H1 (cell line): ENCODE data around the gene PRRC2C. TPM values are rescaled to one million over a fixed set of nuclear protein-coding genes. Genes with fewer than 3 reads are reported as not detected.

Experiments used
- CTCF ChIA-PET: fragments of 300-600 bp; sonication (Branson Sonifier 250); formaldehyde crosslinking; loops from one replicate; lab custom pipeline; 2021; ENCODE audit not compliant: partially characterized antibody; lab: Charles Lee
- POLR2A ChIA-PET: fragments of 300-600 bp; sonication (Branson Sonifier 250); formaldehyde crosslinking; loops from one replicate; lab custom pipeline; 2021; ENCODE audit warnings: inconsistent platforms; ENCODE audit not compliant: partially characterized antibody; lab: Charles Lee
- DNase-seq, 2 experiments: peaks; one replicate each; pipeline versions ENCODE4 v3.0.0 to v3.0.0-alpha.2; 2010 to 2022; ENCODE audit warnings: low spot score in 2 of 2, low read depth in 1 of 2, mixed read lengths in 1 of 2
- FAIRE-seq: peaks from 2 replicates; lab custom pipeline; 2011; peaks lifted over from hg19 to GRCh38; lab: Jason Lieb, UNC
- H2AFZ ChIP-seq: 2 replicates; pipeline ENCODE4 v1.8.1; 2012; ENCODE audit warnings: low read length, inconsistent platforms
- H2AK5ac ChIP-seq: 2 replicates; pipeline ENCODE4 v1.6.1; 2013; ENCODE audit warnings: low read depth, low read length
- H2BK120ac ChIP-seq: replicated peaks from 2 replicates; pipeline ENCODE3; 2013; ENCODE audit warnings: low read depth, low read length, inconsistent platforms
- H2BK12ac ChIP-seq: 2 replicates; pipeline ENCODE4 v1.6.1; 2013; ENCODE audit warnings: low read depth, low read length
- H2BK15ac ChIP-seq: 2 replicates; pipeline ENCODE4 v1.6.1; 2013; ENCODE audit warnings: low read length
- H2BK20ac ChIP-seq: 2 replicates; pipeline ENCODE4 v1.6.1; 2013; ENCODE audit warnings: low read length
- H2BK5ac ChIP-seq: 2 replicates; pipeline ENCODE4 v1.6.1; 2013; ENCODE audit warnings: low read depth, low read length
- H3K14ac ChIP-seq: 2 replicates; pipeline ENCODE4 v1.6.1; 2013; ENCODE audit warnings: inconsistent platforms; ENCODE audit not compliant: insufficient read length
- H3K18ac ChIP-seq: 2 replicates; pipeline ENCODE4 v1.6.1; 2013; ENCODE audit warnings: low read length; ENCODE audit errors: extremely low read depth
- H3K23ac ChIP-seq: 2 replicates; pipeline ENCODE4 v1.6.1; 2013; ENCODE audit warnings: inconsistent platforms; ENCODE audit not compliant: insufficient read length
- H3K23me2 ChIP-seq: 2 replicates; pipeline ENCODE4 v1.6.1; 2013; ENCODE audit warnings: low read depth, low read length
- H3K27ac ChIP-seq: 2 replicates; pipeline ENCODE4 v1.6.1; 2011; ENCODE audit warnings: low read depth, low read length, inconsistent platforms
- H3K27me3 ChIP-seq, 4 experiments: replicated peaks in 1 of 4; 1 replicate in 1 of 4; 2 replicates in 3 of 4; pipeline versions ENCODE4 v1.6.1 to v1.8.1; 2011 to 2013; ENCODE audit warnings: low read length in 3 of 4, mild to moderate bottlenecking in 3 of 4, inconsistent platforms in 2 of 4, mixed read lengths in 2 of 4, moderate library complexity in 1 of 4; ENCODE audit not compliant: control insufficient read depth in 3 of 4, insufficient read depth in 3 of 4; ENCODE audit errors: extremely low read depth in 1 of 4
- H3K36me3 ChIP-seq, 4 experiments: 2 replicates each; pipeline versions ENCODE4 v1.6.1 to v1.8.1; 2011 to 2013; ENCODE audit warnings: mild to moderate bottlenecking in 4 of 4, low read length in 3 of 4, moderate library complexity in 2 of 4, control low read depth in 1 of 4, inconsistent platforms in 1 of 4; ENCODE audit not compliant: insufficient read depth in 4 of 4, control insufficient read depth in 2 of 4
- H3K4ac ChIP-seq: replicated peaks from 2 replicates; pipeline ENCODE3; 2013; ENCODE audit warnings: low read length, low read depth, mixed read lengths, inconsistent platforms; ENCODE audit not compliant: insufficient read length
- H3K4me1 ChIP-seq, 4 experiments: replicated peaks in 1 of 4; 1 replicate in 1 of 4; 2 replicates in 3 of 4; pipeline versions ENCODE4 v1.6.1 to v1.8.1; 2011 to 2013; ENCODE audit warnings: low read length in 3 of 4, inconsistent platforms in 2 of 4, mixed read lengths in 1 of 4; ENCODE audit not compliant: insufficient read depth in 4 of 4, control insufficient read depth in 3 of 4
- H3K4me2 ChIP-seq, 2 experiments: 2 replicates each; pipeline versions ENCODE4 v1.6.1 to v1.8.1; 2011 to 2013; ENCODE audit warnings: low read depth in 2 of 2, low read length in 2 of 2, control low read depth in 1 of 2, inconsistent platforms in 1 of 2, mild to moderate bottlenecking in 1 of 2; ENCODE audit not compliant: insufficient read depth in 1 of 2
- H3K4me3 ChIP-seq, 4 experiments: fragments of 200-600, 300-600 bp in 1 of 4; sonication (generic), shearing (Covaris generic), sonication (Bioruptor Twin) in 1 of 4; 2 replicates each; pipeline versions ENCODE4 v1.5.1 to v1.8.1; 2011 to 2016; ENCODE audit warnings: low read length in 4 of 4, low read depth in 3 of 4, control low read depth in 2 of 4, inconsistent platforms in 2 of 4, mild to moderate bottlenecking in 2 of 4, mixed read lengths in 1 of 4, moderate library complexity in 1 of 4; ENCODE audit not compliant: insufficient read depth in 2 of 4; ENCODE audit errors: extremely low read depth in 1 of 4
- H3K56ac ChIP-seq: replicated peaks from 2 replicates; pipeline ENCODE3; 2013; ENCODE audit warnings: low read depth, mild to moderate bottlenecking, mixed read lengths, low read length, inconsistent platforms; ENCODE audit not compliant: insufficient read length
- H3K79me1 ChIP-seq: 2 replicates; pipeline ENCODE4 v1.6.1; 2013; ENCODE audit warnings: low read depth, low read length, control low read depth
- H3K79me2 ChIP-seq, 2 experiments: 2 replicates each; pipeline versions ENCODE4 v1.6.1 to v1.8.1; 2012 to 2013; ENCODE audit warnings: low read length in 2 of 2, mild to moderate bottlenecking in 2 of 2, inconsistent platforms in 1 of 2; ENCODE audit not compliant: insufficient read depth in 2 of 2, control insufficient read depth in 1 of 2
- H3K9ac ChIP-seq, 4 experiments: replicated peaks in 1 of 4; 1 replicate in 1 of 4; 2 replicates in 3 of 4; pipeline versions ENCODE4 v1.6.1 to v1.8.1; 2011 to 2013; ENCODE audit warnings: low read depth in 3 of 4, low read length in 3 of 4, control low read depth in 2 of 4, mild to moderate bottlenecking in 2 of 4, moderate library complexity in 2 of 4, inconsistent platforms in 1 of 4; ENCODE audit errors: extremely low read depth in 1 of 4
- H3K9me3 ChIP-seq, 2 experiments: 2 replicates each; pipeline versions ENCODE4 v1.6.1 to v1.8.1; 2012 to 2013; ENCODE audit warnings: mild to moderate bottlenecking in 2 of 2, moderate library complexity in 2 of 2, control low read depth in 1 of 2, inconsistent platforms in 1 of 2, low read depth in 1 of 2, low read length in 1 of 2, mixed read lengths in 1 of 2; ENCODE audit not compliant: insufficient read depth in 2 of 2
- H4K20me1 ChIP-seq, 2 experiments: replicated peaks in 1 of 2; 2 replicates each; pipeline versions ENCODE3 to v1.8.1; 2011 to 2013; ENCODE audit warnings: inconsistent platforms in 2 of 2, low read length in 2 of 2, mild to moderate bottlenecking in 1 of 2; ENCODE audit not compliant: insufficient read depth in 2 of 2, control insufficient read depth in 1 of 2
- H4K5ac ChIP-seq: 2 replicates; pipeline ENCODE4 v1.6.1; 2013; ENCODE audit warnings: low read length, low read depth, mixed read lengths, inconsistent platforms; ENCODE audit not compliant: insufficient read length
- H4K8ac ChIP-seq: 2 replicates; pipeline ENCODE4 v1.8.0; 2013; ENCODE audit warnings: mild to moderate bottlenecking, moderate library complexity, low read length, inconsistent platforms; ENCODE audit not compliant: insufficient read depth; ENCODE audit errors: extremely low read depth
- H4K91ac ChIP-seq: replicated peaks from 2 replicates; pipeline ENCODE3; 2013; ENCODE audit warnings: low read length, mixed read lengths, inconsistent platforms; ENCODE audit not compliant: insufficient read length
- BCL11A ChIP-seq, 2 experiments: IDR thresholded peaks; one replicate each; pipeline ENCODE4 v1.6.1; 2011; ENCODE audit warnings: low read depth in 2 of 2, low read length in 2 of 2, mild to moderate bottlenecking in 2 of 2
- BRCA1 ChIP-seq: IDR thresholded peaks from 2 replicates; pipeline ENCODE4 v1.6.1; 2012; ENCODE audit warnings: low read depth, low read length, improper control_type of control experiment
- CREB1 ChIP-seq: IDR thresholded peaks from 2 replicates; pipeline ENCODE4 v1.6.1; 2012; ENCODE audit warnings: inconsistent platforms
- GTF2F1 ChIP-seq: IDR thresholded peaks from 2 replicates; pipeline ENCODE4 v1.6.1; 2012; ENCODE audit warnings: low read depth, low read length, improper control_type of control experiment, borderline replicate concordance
- JUND ChIP-seq: IDR thresholded peaks from 2 replicates; pipeline ENCODE4 v1.6.1; 2011; ENCODE audit warnings: mild to moderate bottlenecking, improper control_type of control experiment, low read length
- KDM4A ChIP-seq: IDR thresholded peaks from one replicate; pipeline ENCODE4 v1.7.1; 2012; ENCODE audit warnings: low read depth, mild to moderate bottlenecking, moderate library complexity, low read length, inconsistent platforms; ENCODE audit not compliant: severe bottlenecking
- NANOG ChIP-seq: IDR thresholded peaks from 2 replicates; pipeline ENCODE4 v1.6.1; 2011; ENCODE audit warnings: low read length, low read depth, mild to moderate bottlenecking, inconsistent platforms; ENCODE audit not compliant: insufficient read depth, poor library complexity, severe bottlenecking
- RFX5 ChIP-seq: IDR thresholded peaks from 2 replicates; pipeline ENCODE4 v1.6.1; 2011; ENCODE audit warnings: low read depth, low read length, improper control_type of control experiment, borderline replicate concordance
- SAP30 ChIP-seq: fragments of 300-600 bp; sonication (generic); IDR thresholded peaks from 2 replicates; pipeline ENCODE4 v1.7.1; 2012; ENCODE audit warnings: low read length, moderate library complexity, mild to moderate bottlenecking, inconsistent platforms; ENCODE audit not compliant: insufficient read depth, insufficient replicate concordance
- SIRT6 ChIP-seq: IDR thresholded peaks from one replicate; pipeline ENCODE4 v1.7.1; 2012; ENCODE audit warnings: low read length, inconsistent platforms
- SP4 ChIP-seq: IDR thresholded peaks from 2 replicates; pipeline ENCODE4 v1.6.1; 2012; ENCODE audit warnings: low read length, inconsistent platforms
- SUZ12 ChIP-seq: fragments of 200-600 bp; sonication (generic); IDR thresholded peaks from 2 replicates; pipeline ENCODE4 v1.6.1; 2012; ENCODE audit warnings: mild to moderate bottlenecking, inconsistent platforms, low read length, moderate library complexity, mixed read lengths
- TAF7 ChIP-seq: optimal IDR thresholded peaks from 2 replicates; pipeline ENCODE3; 2011; ENCODE audit warnings: low read depth, mild to moderate bottlenecking, inconsistent platforms, low read length, moderate library complexity, borderline replicate concordance
- YY1 ChIP-seq: IDR thresholded peaks from 2 replicates; pipeline ENCODE4 v1.6.1; 2011; ENCODE audit warnings: low read depth, mild to moderate bottlenecking, low read length
- WGBS, 2 experiments: shearing (Covaris generic) in 1 of 2; methylation state at CpG; one replicate each; pipeline versions ENCODE4 v1.1.6 to v1.1.7; 2013 to 2015; ENCODE audit warnings: low lambda C conversion rate in 2 of 2, mixed read lengths in 2 of 2, inconsistent platforms in 1 of 2, low coverage in 1 of 2, missing lambda C conversion rate in 1 of 2; ENCODE audit not compliant: insufficient replicate concordance in 2 of 2, insufficient coverage in 1 of 2, insufficient read length in 1 of 2; ENCODE audit errors: extremely low coverage in 1 of 2, missing lambda C conversion rate in 1 of 2; 5-methylcytosine and 5-hydroxymethylcytosine counted together
- polyA plus RNA-seq, 7 experiments: library from polyadenylated mRNA; depleted of rRNA in 3 of 7; stranded (reverse) in 5 of 7; unstranded in 2 of 7; fragments of >200 nt in 5 of 7; fragments of 200-250 nt in 2 of 7; gene quantifications; 1 replicate in 5 of 7; 2 replicates in 1 of 7; 4 replicates in 1 of 7; pipeline versions ENCODE4 v1.2.1 to v1.2.3, GENCODE V29; 2011 to 2013; ENCODE audit warnings: missing spikeins in 2 of 7, mixed read lengths in 2 of 7
- total RNA-seq: library from RNA; stranded (reverse); fragmentation: NEBNext Ultra II Directional; extraction: Animal tissue kit (Norgen Biotek cat#: 25700); gene quantifications from 2 replicates; pipeline ENCODE4 v1.2.1, GENCODE V29; 2021
- TF ChIP-seq, protein P1 (sequence below): IDR thresholded peaks from 2 replicates; pipeline ENCODE4 v1.6.1; 2011; ENCODE audit warnings: low read depth, mild to moderate bottlenecking, low read length; ENCODE audit not compliant: insufficient read depth

Gene PRRC2C
- total and polyA plus RNA-seq, 2 of the 8 experiments (the other 6 are each of a cell fraction or from before 2014, with no cell fraction given), result 125 to 264 TPM

DNA sequence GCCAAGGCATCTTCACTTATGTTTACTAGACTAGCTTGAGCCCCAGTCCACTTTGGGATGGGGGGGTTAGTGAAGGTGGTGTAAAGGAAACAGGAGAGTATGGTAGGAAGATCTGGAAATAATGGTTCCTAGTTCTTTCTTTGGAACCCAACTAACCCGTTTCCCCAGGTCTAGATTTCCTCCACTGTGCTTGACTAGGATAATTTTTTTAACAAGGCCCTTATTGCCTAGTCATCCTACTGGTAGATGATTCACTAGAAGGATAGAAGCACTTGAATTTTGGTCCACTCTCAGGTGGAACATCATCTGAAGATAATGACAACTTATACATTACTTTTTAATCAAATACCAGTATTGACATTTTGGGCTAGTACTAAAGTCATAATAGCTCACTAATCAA, 90.8 kb downstream of the PRRC2C start:
- Histone ChIP-seq H3K9me3 (no peaks in the 10 kb centered on the region), H4K91ac (no peak overlapping the region), H3K27me3 (no peaks in the 10 kb centered on the region), H3K79me2 (no peaks in the 10 kb centered on the region), H2BK20ac (no peak overlapping the region), H4K5ac (no peak overlapping the region), H2BK120ac (no peak overlapping the region), H2AK5ac (no peak overlapping the region), H3K36me3 (peaks cover 37 to 92% (median 58%) of the 10 kb centered on the region in 4 experiments), H2BK12ac (no peak overlapping the region), H3K18ac (no peak overlapping the region), H3K23me2 (no peaks in the 10 kb centered on the region), H3K4me1 (no peaks in the 10 kb centered on the region), H2BK5ac (no peak overlapping the region), H3K4me3 (no peak overlapping the region), H4K20me1 (no peaks in the 10 kb centered on the region), H3K23ac (no peak overlapping the region), H3K56ac (no peak overlapping the region), H3K9ac (no peak overlapping the region), H3K4ac (no peak overlapping the region), H4K8ac (no peak overlapping the region), H3K4me2 (no peak overlapping the region), H3K27ac (no peak overlapping the region), H2BK15ac (no peak overlapping the region), H2AFZ (no peak overlapping the region), H3K14ac (no peak overlapping the region), H3K79me1 (no peaks in the 10 kb centered on the region)
- DNase-seq (no peak), FAIRE-seq (no peak)
- ChIA-PET POLR2A (no interaction called here), CTCF (interaction anchor here (0.7 to 1.4 kb wide), 3 partner anchors 9 to 80 kb away, joined by 3 to 5 read pairs (median 3); no protein-coding TSS in a partner anchor)
- 80% methylated on average over 1 of the region's 1 CpG; no CpG with 5 or more reads in 1 of the 2 experiments for WGBS, 2 experiments
- no peak for TF ChIP-seq SP4
- TF ChIP-seq NANOG, result no peak
- TF ChIP-seq, protein P1, sequence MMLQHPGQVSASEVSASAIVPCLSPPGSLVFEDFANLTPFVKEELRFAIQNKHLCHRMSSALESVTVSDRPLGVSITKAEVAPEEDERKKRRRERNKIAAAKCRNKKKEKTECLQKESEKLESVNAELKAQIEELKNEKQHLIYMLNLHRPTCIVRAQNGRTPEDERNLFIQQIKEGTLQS, result no peak
- TF ChIP-seq YY1, result no peak
- TF ChIP-seq GTF2F1, result no peak
- no peak for TF ChIP-seq BRCA1
- no peak for TF ChIP-seq JUND
- TF ChIP-seq CREB1, result no peak
- TF ChIP-seq KDM4A, result no peak
- no peak for TF ChIP-seq TAF7
- TF ChIP-seq SUZ12, result no peak
- TF ChIP-seq BCL11A (IDR thresholded peaks at IDR 0.05; ENCODE audit: low read depth in 2 of 2, low read length in 2 of 2), result no peak
- no peak for TF ChIP-seq RFX5
- TF ChIP-seq SIRT6, result no peak
- TF ChIP-seq SAP30, result no peak
